GM23338 (cell line): ENCODE data around the gene SNRPD3. TPM values are rescaled to one million over a fixed set of nuclear protein-coding genes. Genes with fewer than 3 reads are reported as not detected.

Experiments
- ATAC-seq: fragments of 200-7000 bp; cut with Tn5 transposase; 3 replicates; pipeline ENCODE4 v1.9.1; 2020
- DNase-seq: peaks from one replicate; pipeline ENCODE4 v3.0.0-alpha.2; 2015; ENCODE audit warnings: low spot score
- H2AFZ ChIP-seq: fragments of 200-600 bp; sonication (generic); 2 replicates; pipeline ENCODE4 v1.8.0; 2016; ENCODE audit warnings: antibody characterized with exemption, mild to moderate bottlenecking, moderate library complexity
- H3F3A ChIP-seq: fragments of 200-600 bp; sonication (generic); replicated peaks from 2 replicates; pipeline ENCODE4 v1.8.0; 2017; ENCODE audit warnings: antibody characterized with exemption, mixed run types, low read depth
- H3K27ac ChIP-seq: fragments of 200-600 bp; sonication (generic); 2 replicates; pipeline ENCODE4 v1.6.1; 2016; ENCODE audit warnings: low read depth
- H3K27me3 ChIP-seq: fragments of 200-600 bp; sonication (generic); 2 replicates; pipeline ENCODE4 v1.8.0; 2016; ENCODE audit warnings: mild to moderate bottlenecking, mixed run types, moderate library complexity; ENCODE audit not compliant: insufficient read depth
- H3K36me3 ChIP-seq: fragments of 200-600 bp; sonication (generic); 2 replicates; pipeline ENCODE4 v1.8.0; 2016; ENCODE audit warnings: mild to moderate bottlenecking; ENCODE audit not compliant: insufficient read depth
- H3K4me1 ChIP-seq: fragments of 200-600 bp; sonication (generic); 2 replicates; pipeline ENCODE4 v1.8.0; 2016; ENCODE audit warnings: mild to moderate bottlenecking, moderate library complexity; ENCODE audit not compliant: insufficient read depth
- H3K4me2 ChIP-seq: fragments of 200-600 bp; sonication (generic); 2 replicates; pipeline ENCODE4 v1.7.1; 2017; ENCODE audit warnings: mixed run types
- H3K4me3 ChIP-seq: fragments of 200-600 bp; sonication (generic); 2 replicates; pipeline ENCODE4 v1.6.1; 2016; ENCODE audit warnings: mixed run types
- H3K79me2 ChIP-seq: fragments of 200-600 bp; sonication (generic); replicated peaks from 2 replicates; pipeline ENCODE4 v1.8.0; 2017; ENCODE audit warnings: mild to moderate bottlenecking; ENCODE audit not compliant: insufficient read depth
- H3K9me2 ChIP-seq: fragments of 200-600 bp; sonication (generic); 2 replicates; pipeline ENCODE4 v1.8.0; 2017; ENCODE audit not compliant: insufficient read depth
- H4K20me1 ChIP-seq: fragments of 200-600 bp; sonication (generic); replicated peaks from 2 replicates; pipeline ENCODE4 v1.8.0; 2017; ENCODE audit warnings: mild to moderate bottlenecking; ENCODE audit not compliant: insufficient read depth
- H3K27ac Mint-ChIP-seq: 2 replicates; pipeline ENCODE4 v1.8.0; 2020; ENCODE audit warnings: inconsistent platforms, mild to moderate bottlenecking, moderate library complexity, mixed read lengths
- H3K27me3 Mint-ChIP-seq: 3 replicates; pipeline ENCODE4 v1.8.0; 2022; ENCODE audit warnings: low read depth, mild to moderate bottlenecking, moderate library complexity, mixed read lengths, inconsistent platforms; ENCODE audit not compliant: insufficient read depth, poor library complexity
- H3K36me3 Mint-ChIP-seq: 3 replicates; pipeline ENCODE4 v1.8.0; 2021; ENCODE audit warnings: low read depth, mild to moderate bottlenecking, inconsistent platforms, moderate library complexity, mixed read lengths
- H3K4me1 Mint-ChIP-seq: 3 replicates; pipeline ENCODE4 v1.8.0; 2020; ENCODE audit warnings: mild to moderate bottlenecking, inconsistent platforms, mixed read lengths
- H3K4me3 Mint-ChIP-seq: 3 replicates; pipeline ENCODE4 v1.8.0; 2021; ENCODE audit warnings: moderate library complexity, mild to moderate bottlenecking, inconsistent platforms, mixed read lengths
- H3K9me3 Mint-ChIP-seq: 3 replicates; pipeline ENCODE4 v1.8.0; 2020; ENCODE audit warnings: moderate library complexity, mild to moderate bottlenecking, inconsistent platforms, mixed read lengths
- CREB1 ChIP-seq: fragments of 250-450 bp; sonication (Bioruptor Pico); IDR thresholded peaks from 2 replicates; pipeline ENCODE4 v1.5.0; 2020; ENCODE audit warnings: low read depth, mild to moderate bottlenecking, moderate library complexity
- ETS1 ChIP-seq: IDR thresholded peaks from 2 replicates; pipeline ENCODE4 v1.6.1; 2016; ENCODE audit warnings: antibody characterized with exemption
- EZH2 ChIP-seq: fragments of 200-600 bp; sonication (generic); IDR thresholded peaks from one replicate; pipeline ENCODE4 v1.8.0; 2017; ENCODE audit warnings: antibody characterized with exemption, mild to moderate bottlenecking, low read depth; ENCODE audit not compliant: unreplicated experiment
- NANOG ChIP-seq: IDR thresholded peaks from 2 replicates; pipeline ENCODE4 v1.6.1; 2016; ENCODE audit warnings: antibody characterized with exemption, borderline replicate concordance
- POLR2AphosphoS5 ChIP-seq: IDR thresholded peaks from 2 replicates; pipeline ENCODE4 v1.6.1; 2016; ENCODE audit warnings: antibody characterized with exemption, low read depth
- REST ChIP-seq: IDR thresholded peaks from one replicate; pipeline ENCODE4 v1.6.1; 2018; ENCODE audit warnings: antibody characterized with exemption; ENCODE audit not compliant: unreplicated experiment
- STAT1 ChIP-seq: IDR thresholded peaks from one replicate; pipeline ENCODE4 v1.6.1; 2016; ENCODE audit warnings: antibody characterized with exemption; ENCODE audit not compliant: unreplicated experiment
- ZNF331 ChIP-seq: fragments of 250-450 bp; sonication (Bioruptor Pico); IDR thresholded peaks from 2 replicates; pipeline ENCODE4 v1.5.0; 2020; ENCODE audit warnings: low read depth, mild to moderate bottlenecking, moderate library complexity
- ZNF462 ChIP-seq: fragments of 250-450 bp; sonication (Bioruptor Pico); IDR thresholded peaks from 2 replicates; pipeline ENCODE4 v1.5.0; 2020; ENCODE audit warnings: mild to moderate bottlenecking, moderate library complexity
- polyA plus RNA-seq: library from polyadenylated mRNA; unstranded; fragments of >200 nt; fragmentation: Nextera tagmentation; extraction: Ambion mirVana; gene quantifications from 2 replicates; pipeline ENCODE4 v1.2.1, GENCODE V29; 2016
- total RNA-seq: library from RNA; depleted of rRNA; stranded (reverse); fragments of >200 nt; shearing (Covaris generic); gene quantifications from 2 replicates; pipeline ENCODE4 v1.2.3, GENCODE V29; 2014

The SNRPD3 gene
- total and polyA plus RNA-seq, 2 experiments from 2014 or later, result 314 to 375 TPM

GRCh38 chr22:24543679-24544243 is 12.0 kb upstream of the SNRPD3 start:
- Histone ChIP-seq H3K27ac (no peak overlapping the region), H3K36me3 (no peaks in the 10 kb centered on the region; the same call in 1 of the 2 replicates), H3K4me2 (no peak overlapping the region), H3K27me3 (no peaks in the 10 kb centered on the region), H2AFZ (no peak overlapping the region), H3K4me3 (no peak overlapping the region), H3K79me2 (no peaks in the 10 kb centered on the region), H3K4me1 (no peaks in the 10 kb centered on the region), H4K20me1 (peaks cover 5% of the 10 kb centered on the region; the same call in 1 of the 2 replicates), H3F3A (no peaks in the 10 kb centered on the region), H3K9me2 (no peaks in the 10 kb centered on the region)
- no peak for DNase-seq
- Mint-ChIP-seq H3K27me3 (peaks cover 7% of the 10 kb centered on the region), H3K36me3 (peaks cover 59% of the 10 kb centered on the region), H3K27ac (no peak overlapping the region), H3K4me1 (no peaks in the 10 kb centered on the region), H3K4me3 (no peak overlapping the region), H3K9me3 (no peaks in the 10 kb centered on the region)
- ATAC-seq, result no peak
- TF ChIP-seq POLR2AphosphoS5, result no peak

GRCh38 chr22:24548812-24549211 is 7.0 kb upstream of the SNRPD3 start:
- ATAC-seq (no peak), DNase-seq (no peak)
- no peaks in the 10 kb centered on the region; the same call in 1 of the 2 replicates for H3K36me3 ChIP-seq
- H3K4me1 ChIP-seq, result peaks cover 5% of the 10 kb centered on the region; the same call in 1 of the 2 replicates
- Mint-ChIP-seq H3K4me3 (no peak overlapping the region), H3K27ac (0 out of 2 replicates have a peak overlapping the region, but pooled peaks have one; percentile 59), H3K4me1 (peaks cover 9% of the 10 kb centered on the region; the same call in 2 of the 3 replicates), H3K36me3 (peaks cover 33% of the 10 kb centered on the region), H3K27me3 (peaks cover 3% of the 10 kb centered on the region), H3K9me3 (no peaks in the 10 kb centered on the region)
- H2AFZ ChIP-seq, result no peak overlapping the region
- H4K20me1 ChIP-seq, result peaks cover 16% of the 10 kb centered on the region
- peaks cover 35% of the 10 kb centered on the region for H3K79me2 ChIP-seq
- no peak overlapping the region for H3K4me2 ChIP-seq
- H3K9me2 ChIP-seq, result no peaks in the 10 kb centered on the region
- no peak overlapping the region for H3K4me3 ChIP-seq
- no peaks in the 10 kb centered on the region for H3F3A ChIP-seq
- H3K27me3 ChIP-seq, result no peaks in the 10 kb centered on the region
- H3K27ac ChIP-seq, result no peak overlapping the region
- TF ChIP-seq NANOG (no peak), STAT1 (no peak), ZNF331 (CRISPR knock-in tag) (no peak), ETS1 (no peak), REST (no peak), CREB1 (CRISPR knock-in tag) (no peak), ZNF462 (CRISPR knock-in tag) (no peak), EZH2 (no peak)
